ENCODE results near the gene FAM98B.

DNA sequence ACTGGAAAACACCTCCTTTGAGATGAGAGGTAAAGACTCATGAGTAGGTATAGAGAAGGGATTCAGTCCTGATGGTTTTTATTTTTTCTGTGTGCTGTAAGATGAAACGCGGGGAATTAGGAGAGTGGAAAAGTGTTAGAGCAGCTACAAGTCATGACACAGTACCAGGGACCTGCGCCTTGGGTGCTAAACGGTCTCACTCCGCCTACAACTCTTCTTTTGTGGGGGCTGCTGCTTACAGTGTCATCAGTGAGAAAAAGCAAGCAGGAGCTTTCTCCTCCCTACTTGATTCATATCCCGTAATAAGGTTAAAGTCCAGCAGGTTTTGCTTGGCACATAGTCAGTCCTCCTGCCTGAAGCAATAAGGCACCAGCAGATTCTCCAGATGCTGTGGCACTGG lies 71.6 kb downstream of the FAM98B start:
- no peak for TF ChIP-seq ZC3H10 (CRISPR knock-in tag; IDR thresholded peaks at IDR 0.05)
- TF ChIP-seq, protein P1, sequence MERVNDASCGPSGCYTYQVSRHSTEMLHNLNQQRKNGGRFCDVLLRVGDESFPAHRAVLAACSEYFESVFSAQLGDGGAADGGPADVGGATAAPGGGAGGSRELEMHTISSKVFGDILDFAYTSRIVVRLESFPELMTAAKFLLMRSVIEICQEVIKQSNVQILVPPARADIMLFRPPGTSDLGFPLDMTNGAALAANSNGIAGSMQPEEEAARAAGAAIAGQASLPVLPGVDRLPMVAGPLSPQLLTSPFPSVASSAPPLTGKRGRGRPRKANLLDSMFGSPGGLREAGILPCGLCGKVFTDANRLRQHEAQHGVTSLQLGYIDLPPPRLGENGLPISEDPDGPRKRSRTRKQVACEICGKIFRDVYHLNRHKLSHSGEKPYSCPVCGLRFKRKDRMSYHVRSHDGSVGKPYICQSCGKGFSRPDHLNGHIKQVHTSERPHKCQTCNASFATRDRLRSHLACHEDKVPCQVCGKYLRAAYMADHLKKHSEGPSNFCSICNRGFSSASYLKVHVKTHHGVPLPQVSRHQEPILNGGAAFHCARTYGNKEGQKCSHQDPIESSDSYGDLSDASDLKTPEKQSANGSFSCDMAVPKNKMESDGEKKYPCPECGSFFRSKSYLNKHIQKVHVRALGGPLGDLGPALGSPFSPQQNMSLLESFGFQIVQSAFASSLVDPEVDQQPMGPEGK (CRISPR knock-in tag; IDR thresholded peaks at IDR 0.05; ENCODE audit: borderline replicate concordance) = no peak
- TF ChIP-seq SNAI2 (CRISPR knock-in tag; IDR thresholded peaks at IDR 0.05) = no peak
- TF ChIP-seq, protein P2, sequence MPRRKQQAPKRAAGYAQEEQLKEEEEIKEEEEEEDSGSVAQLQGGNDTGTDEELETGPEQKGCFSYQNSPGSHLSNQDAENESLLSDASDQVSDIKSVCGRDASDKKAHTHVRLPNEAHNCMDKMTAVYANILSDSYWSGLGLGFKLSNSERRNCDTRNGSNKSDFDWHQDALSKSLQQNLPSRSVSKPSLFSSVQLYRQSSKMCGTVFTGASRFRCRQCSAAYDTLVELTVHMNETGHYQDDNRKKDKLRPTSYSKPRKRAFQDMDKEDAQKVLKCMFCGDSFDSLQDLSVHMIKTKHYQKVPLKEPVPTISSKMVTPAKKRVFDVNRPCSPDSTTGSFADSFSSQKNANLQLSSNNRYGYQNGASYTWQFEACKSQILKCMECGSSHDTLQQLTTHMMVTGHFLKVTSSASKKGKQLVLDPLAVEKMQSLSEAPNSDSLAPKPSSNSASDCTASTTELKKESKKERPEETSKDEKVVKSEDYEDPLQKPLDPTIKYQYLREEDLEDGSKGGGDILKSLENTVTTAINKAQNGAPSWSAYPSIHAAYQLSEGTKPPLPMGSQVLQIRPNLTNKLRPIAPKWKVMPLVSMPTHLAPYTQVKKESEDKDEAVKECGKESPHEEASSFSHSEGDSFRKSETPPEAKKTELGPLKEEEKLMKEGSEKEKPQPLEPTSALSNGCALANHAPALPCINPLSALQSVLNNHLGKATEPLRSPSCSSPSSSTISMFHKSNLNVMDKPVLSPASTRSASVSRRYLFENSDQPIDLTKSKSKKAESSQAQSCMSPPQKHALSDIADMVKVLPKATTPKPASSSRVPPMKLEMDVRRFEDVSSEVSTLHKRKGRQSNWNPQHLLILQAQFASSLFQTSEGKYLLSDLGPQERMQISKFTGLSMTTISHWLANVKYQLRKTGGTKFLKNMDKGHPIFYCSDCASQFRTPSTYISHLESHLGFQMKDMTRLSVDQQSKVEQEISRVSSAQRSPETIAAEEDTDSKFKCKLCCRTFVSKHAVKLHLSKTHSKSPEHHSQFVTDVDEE (CRISPR knock-in tag; IDR thresholded peaks at IDR 0.05) = no peak
- TF ChIP-seq ISL1 (CRISPR knock-in tag; IDR thresholded peaks at IDR 0.05) = no peak
- no peak for TF ChIP-seq RARB (CRISPR knock-in tag; IDR thresholded peaks at IDR 0.05)
- no peak for TF ChIP-seq ARNTL (CRISPR knock-in tag; IDR thresholded peaks at IDR 0.05; ENCODE audit: borderline replicate concordance, low read depth)
- TF ChIP-seq ESRRG (CRISPR knock-in tag; IDR thresholded peaks at IDR 0.05) = no peak
- TF ChIP-seq ZFP30 (CRISPR knock-in tag; IDR thresholded peaks at IDR 0.05) = no peak
- no peak for TF ChIP-seq PPARA (CRISPR knock-in tag; IDR thresholded peaks at IDR 0.05; ENCODE audit: borderline replicate concordance)
- TF ChIP-seq, protein P3, sequence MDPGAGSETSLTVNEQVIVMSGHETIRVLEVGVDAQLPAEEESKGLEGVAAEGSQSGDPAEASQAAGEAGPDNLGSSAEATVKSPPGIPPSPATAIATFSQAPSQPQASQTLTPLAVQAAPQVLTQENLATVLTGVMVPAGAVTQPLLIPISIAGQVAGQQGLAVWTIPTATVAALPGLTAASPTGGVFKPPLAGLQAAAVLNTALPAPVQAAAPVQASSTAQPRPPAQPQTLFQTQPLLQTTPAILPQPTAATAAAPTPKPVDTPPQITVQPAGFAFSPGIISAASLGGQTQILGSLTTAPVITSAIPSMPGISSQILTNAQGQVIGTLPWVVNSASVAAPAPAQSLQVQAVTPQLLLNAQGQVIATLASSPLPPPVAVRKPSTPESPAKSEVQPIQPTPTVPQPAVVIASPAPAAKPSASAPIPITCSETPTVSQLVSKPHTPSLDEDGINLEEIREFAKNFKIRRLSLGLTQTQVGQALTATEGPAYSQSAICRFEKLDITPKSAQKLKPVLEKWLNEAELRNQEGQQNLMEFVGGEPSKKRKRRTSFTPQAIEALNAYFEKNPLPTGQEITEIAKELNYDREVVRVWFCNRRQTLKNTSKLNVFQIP (CRISPR knock-in tag; IDR thresholded peaks at IDR 0.05; ENCODE audit: borderline replicate concordance, low read depth) = no peak
